ENCODE data around the gene PTGES.
"Not testable (repeated sequence)": the region's sequence is repeated elsewhere in the genome, so short reads cannot be mapped to it uniquely, and the experiment has no call there.

DNA sequence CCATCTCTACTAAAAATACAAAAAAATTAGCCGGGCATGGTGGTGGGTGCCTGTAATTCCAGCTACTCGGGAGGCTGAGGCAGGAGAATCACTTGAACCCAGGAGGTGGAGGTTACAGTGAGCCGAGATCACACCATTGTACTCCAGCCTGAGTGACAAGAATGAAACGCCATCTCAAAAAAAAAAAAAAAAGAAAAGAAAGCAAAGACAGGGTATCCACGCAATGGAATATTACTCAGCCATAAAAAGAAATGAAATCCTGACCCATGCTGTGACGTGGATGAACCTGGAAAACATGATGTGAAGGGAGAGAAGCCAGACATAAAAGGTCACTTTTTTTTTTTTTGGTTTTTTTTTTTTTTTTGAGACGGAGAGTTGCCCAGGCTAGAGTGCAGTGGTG, 7.9 kb upstream of the PTGES start:
- TF ChIP-seq POLR2AphosphoS5, POLR2A (IDR thresholded peaks at IDR 0.05; ENCODE audit: low read depth, low read length): not testable (repeated sequence)

Data from GM12891 (cell line).